GM18861 (cell line): ENCODE data around the gene ATP6V1B1.
"Not testable (repeated sequence)": the region's sequence is repeated elsewhere in the genome, so short reads cannot be mapped to it uniquely, and the experiment has no call there.

Source experiments
- ATAC-seq: cut with Tn5 transposase; IDR thresholded peaks from one replicate; pipeline ENCODE4 v1.9.1; 2021; ENCODE audit not compliant: unreplicated experiment

The ATP6V1B1 gene

DNA sequence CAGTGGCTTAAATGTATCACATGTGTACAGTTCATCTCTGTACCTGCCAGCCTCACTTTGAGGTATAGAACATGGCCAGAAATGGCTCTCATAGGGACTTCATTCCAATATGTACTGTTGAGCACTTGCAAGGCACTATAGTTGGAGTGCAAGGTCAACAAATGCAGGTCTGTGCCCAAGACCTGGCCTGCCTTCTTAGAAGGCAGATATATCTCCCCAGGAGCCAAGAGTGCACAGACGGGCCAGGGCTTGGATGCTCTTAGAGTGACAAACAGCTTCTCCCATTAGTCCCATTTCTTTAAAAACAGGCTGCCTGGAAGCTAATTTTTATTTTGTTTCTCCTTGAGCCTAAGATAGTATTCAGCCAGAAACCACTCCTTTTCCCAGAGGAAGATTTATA, 51.7 kb downstream of the ATP6V1B1 start:
- ATAC-seq, result no peak

DNA sequence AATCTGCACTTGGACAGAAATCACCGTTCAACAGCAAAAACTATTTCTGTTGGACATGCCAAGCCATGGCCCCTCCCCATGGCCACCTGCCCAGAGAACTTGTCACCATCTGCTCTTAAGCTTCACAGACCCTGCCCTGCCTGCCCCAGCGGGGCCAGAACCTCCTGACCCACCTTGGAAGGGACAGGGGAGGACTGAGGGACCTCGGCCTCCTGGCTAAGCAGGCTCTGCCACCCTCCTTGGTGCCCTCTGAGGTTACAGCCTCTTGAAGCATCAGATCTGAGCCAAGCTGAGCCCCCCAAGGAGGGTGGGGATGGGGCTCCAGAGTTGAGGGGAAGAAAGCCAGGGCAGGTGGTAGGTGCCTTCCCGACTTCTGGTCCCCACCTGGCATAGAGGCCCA, 52.5 kb downstream of the ATP6V1B1 start:
- no peak for ATAC-seq

DNA sequence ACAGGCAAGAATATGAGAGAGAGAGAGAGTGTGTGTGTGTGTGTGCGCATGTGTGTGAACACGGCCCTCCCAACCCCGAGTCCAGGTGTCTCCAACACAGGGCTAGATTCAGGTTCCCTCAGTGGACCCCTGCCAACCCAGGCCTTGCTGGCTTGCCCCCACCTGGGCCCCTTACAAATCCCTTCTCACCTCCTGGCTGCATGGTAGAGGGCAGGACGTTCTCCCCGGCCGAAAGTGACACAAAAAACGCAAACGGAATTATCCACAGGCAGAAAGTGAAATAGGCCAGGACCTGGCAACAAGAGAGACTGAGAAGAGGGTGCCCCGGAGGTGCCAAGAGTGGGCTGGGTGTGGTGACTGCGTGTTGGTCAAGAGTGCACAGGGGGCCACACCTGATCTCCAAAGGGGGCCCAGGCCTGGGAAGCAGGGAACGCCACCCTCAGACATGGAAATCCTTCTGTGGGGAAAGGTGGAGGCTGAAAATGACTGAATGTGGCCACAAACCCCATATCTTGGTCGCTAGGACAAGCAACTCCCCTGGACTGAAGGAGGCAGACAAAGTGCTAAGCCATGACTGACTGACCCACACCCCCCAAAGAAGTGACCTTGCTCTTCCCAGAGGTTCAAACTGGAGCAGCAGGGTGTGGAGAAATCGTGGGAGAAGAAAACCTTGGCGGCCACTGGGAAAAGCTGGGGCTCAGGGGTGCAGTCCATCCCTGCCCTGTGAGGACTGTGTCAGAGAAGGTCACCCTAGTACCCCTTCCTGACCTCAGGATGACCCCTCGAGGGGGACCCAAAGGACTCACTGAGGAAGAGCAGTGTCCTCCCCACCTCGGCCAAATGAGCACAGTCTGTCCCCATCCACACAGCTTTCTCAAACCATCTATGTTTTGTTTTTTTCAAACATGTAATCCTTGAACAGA, 53.3 kb downstream of the ATP6V1B1 start:
- ATAC-seq, result no peak

DNA sequence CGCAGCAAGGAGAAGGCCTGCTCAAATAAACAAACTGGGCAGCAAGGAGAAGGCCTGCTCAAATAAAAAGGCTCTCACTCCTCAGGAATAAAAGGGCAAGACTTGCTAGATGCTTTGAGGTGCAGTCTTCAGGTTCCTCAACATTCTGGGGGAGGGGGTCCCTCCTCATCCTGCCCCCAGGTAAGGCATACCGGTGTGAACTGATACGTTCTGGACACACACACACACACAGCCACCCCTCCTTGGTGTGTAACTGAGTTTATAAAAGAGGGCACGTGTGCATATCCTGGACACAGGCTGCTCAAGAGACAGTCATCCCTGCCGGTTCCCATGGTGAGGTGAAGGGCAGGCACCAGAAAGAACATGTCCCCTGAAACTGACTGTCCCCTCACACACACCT, 54.5 kb downstream of the ATP6V1B1 start:
- no peak for ATAC-seq

GRCh38 chr2:70991142-70991541, 55.4 kb downstream of the ATP6V1B1 start:
- ATAC-seq, result no peak

- no peak for ATAC-seq
Measured at GRCh38 chr2:70991742-70992141, 56.0 kb downstream of the ATP6V1B1 start.

GRCh38 chr2:70992945-70993853, 57.5 kb downstream of the ATP6V1B1 start:
- no peak for ATAC-seq

DNA sequence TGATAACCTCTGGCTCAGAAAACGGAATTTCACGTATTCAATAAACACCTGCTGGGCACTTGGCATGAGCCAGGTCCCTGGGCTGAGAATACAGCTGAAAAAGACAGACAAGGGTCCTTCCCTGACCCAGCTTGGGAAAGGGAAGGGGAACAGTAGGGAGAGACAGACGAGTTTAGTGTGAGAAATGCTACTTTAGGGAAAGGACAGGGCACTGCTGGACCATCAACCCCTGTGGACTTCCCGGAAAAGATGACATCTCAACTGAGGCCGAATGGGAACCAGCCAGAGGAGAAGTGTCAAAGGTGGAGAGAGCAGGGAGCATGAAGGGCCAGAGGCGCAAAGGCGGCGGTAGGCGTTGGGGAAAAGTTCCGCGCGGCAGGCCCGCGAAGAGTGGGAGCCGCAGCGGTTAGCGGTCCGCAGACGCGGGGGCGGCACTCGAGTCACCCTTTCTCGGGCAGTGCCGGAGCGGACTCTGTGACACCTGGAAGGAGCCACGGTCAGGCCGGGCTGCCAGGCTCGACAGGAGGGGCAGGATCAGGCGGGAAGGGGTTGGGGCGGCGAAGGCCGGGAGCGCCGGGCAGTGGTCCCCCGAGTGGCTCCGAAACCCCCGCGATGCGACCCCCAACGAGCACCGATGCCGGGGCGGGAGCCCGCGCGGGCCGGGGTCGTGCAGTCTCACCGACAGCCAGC, 58.5 kb downstream of the ATP6V1B1 start:
- no peak for ATAC-seq

DNA sequence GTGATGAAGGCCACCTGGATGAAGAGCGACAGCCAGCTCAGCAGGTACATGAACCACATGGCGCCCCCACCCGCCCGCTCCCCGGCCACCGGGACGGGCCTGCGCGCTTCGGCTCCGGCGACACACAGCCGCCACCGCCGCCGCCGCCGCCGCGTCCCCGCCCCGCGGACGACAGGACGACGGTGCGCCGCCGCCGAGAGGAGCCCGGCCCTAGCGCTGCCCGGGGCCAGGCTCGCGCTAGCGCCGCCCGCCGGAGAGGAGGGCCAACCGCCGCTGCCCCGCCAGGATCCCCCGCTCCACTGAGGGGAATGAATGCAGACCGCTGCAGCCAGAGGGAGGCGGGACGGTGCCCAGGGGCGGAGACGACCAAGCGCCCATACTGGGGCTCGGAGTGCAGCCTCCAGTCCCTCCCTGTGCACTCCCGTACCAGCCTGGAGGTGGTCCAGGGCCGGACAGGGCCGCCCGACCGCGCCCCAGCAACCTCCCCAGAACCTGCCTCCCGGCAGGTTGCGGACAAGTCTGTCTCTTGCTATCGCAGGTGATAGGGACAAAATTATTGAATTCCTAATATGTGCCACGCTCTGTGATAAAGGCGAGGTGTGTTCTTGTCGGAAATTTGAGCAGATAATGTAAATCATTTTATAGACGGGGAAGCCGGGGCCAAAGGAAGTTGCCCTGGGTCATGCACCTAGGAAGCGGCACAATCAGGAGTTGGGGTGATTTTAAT, 59.2 kb downstream of the ATP6V1B1 start, which contains the start of gene TEX261:
TEX261 (minus strand) TSS at position 175 of the 727 bp plus-strand sequence; CDS start at position 59, 116 bp downstream.
- ATAC-seq, result peak; percentile 89

- ATAC-seq, result peak; percentile 34
Measured at GRCh38 chr2:70995426-70995729, 59.7 kb downstream of the ATP6V1B1 start.

DNA sequence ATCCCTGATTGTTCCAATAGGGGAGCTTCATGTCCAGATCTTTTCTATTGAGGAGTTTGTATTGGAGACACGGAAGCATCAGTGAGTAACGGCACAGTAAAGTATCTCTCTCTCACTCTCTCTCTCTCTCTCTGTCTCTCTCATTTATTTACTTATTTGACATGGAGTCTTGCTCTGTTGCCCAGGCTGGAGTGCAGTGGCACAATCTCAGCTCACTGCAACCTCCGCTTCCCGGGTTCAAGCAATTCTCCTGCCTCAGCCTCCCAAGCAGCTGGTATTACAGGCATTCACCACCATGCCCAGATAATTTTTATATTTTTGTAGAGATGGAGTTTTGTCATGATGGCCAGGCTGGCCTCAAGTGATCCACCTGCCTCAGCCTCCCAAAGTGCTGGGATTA, 63.2 kb downstream of the ATP6V1B1 start:
- not testable (repeated sequence) for ATAC-seq

GRCh38 chr2:70999362-70999761, 63.7 kb downstream of the ATP6V1B1 start:
- ATAC-seq, result no peak

DNA sequence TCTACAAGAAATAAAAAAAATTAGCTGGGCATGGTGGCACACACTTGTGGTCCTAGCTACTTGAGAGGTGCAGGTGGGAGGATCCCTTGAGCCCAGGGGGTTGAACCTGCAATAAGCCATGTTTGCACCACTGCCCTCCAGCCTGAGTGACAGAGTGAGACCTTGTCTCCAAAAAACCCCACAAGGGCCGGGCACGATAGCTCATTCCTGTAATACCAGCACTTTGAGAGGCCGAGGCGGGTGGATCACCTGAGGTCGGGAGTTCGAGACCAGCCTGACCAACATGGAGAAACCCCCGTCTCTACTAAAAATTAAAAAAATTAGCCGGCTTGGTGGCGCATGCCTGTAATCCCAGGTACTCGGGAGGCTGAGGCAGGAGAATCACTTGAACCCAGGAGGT, 64.2 kb downstream of the ATP6V1B1 start:
- not testable (repeated sequence) for ATAC-seq

GRCh38 chr2:71000780-71001591, 65.3 kb downstream of the ATP6V1B1 start:
- ATAC-seq, result peak; percentile 86

DNA sequence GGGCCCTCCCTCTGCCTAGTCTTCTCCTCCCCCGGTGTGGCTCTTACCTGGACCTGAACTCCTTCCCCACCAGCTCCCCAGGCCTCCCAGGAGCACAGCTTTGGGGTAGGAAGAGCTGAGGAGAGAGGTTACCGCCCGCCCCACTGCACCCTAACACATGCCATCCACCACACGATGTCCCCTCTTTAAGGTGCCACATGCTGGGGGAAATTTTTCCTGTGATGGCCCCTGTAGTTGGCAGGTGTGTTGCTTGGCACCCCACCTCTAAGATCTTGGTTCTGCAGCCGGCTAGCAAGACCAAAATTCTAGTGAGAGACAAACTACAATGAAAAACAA, 65.9 kb downstream of the ATP6V1B1 start:
- no peak for ATAC-seq

DNA sequence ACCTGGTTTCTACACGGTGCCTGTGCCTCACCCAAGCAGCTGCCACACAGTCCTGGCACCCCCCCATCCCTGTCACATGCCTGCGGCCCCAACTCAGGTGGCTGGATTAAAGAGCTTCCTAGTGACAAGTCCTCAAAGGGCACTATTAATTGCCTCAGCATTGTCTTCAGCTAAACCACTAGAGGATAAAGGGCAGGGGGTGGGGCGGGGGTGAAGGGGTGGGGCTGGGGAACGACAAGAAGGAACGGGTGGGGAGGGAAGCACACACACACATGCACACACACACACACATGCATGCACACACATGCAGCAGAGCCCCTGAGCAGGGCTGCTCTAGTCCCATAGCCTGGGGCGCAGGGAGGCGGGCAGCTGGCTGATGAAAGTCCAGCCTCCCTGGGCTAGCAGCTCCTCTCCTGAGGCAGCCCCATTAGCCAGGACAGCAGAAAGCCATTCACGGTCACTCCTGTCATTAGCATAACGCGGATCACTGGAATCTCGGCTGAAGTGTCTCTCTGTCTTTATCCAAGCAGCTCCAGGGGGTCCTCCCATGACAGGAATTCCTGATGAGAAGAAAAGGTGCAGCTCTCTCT, 66.4 kb downstream of the ATP6V1B1 start:
- no peak for ATAC-seq

DNA sequence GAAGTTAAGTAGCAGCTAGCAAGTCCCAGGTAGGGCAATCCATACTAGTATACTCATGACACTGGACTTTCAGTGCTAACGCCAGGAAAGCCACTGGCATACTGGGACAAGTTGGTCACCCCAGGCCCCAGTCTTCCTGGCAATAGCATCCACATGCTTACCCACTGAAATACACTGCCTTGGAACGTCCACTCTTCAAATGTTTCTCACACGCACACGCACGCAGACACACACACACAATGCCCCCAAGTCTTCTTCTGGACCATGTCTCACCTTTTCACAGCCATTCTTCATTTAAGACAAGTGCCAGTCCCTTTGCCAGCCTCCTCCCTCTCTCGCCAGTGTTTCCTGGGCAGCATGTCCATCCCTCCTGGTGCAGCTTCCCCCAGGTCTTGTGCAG, 67.7 kb downstream of the ATP6V1B1 start:
- no peak for ATAC-seq

GRCh38 chr2:71003966-71004755, 68.5 kb downstream of the ATP6V1B1 start:
- no peak for ATAC-seq

GRCh38 chr2:71004857-71005256, 69.2 kb downstream of the ATP6V1B1 start:
- no peak for ATAC-seq
